ENCODE measurements around the gene ZDHHC14. TPM values are rescaled to one million over a fixed set of nuclear protein-coding genes. Genes with fewer than 3 reads are reported as not detected.

Gene ZDHHC14
- total RNA-seq, 2 experiments from 2014 or later = 10.7 to 12.1 TPM

- Mint-ChIP-seq H3K4me3 (no peak overlapping the region), H3K27me3 (ENCODE audit: low read depth) (no peaks in the 10 kb centered on the region), H3K36me3 (ENCODE audit: low read depth) (no peaks in the 10 kb centered on the region), H3K27ac (no peak overlapping the region), H3K4me1 (ENCODE audit: low read depth) (no peaks in the 10 kb centered on the region), H3K9me3 (ENCODE audit: insufficient read depth) (no peaks in the 10 kb centered on the region)
- CTCF ChIA-PET = interaction anchor here (1.1 to 3.0 kb wide), 4 partner anchors 51 to 301 kb away, joined by 3 to 13 read pairs (median 3); no protein-coding TSS in a partner anchor
- DNase-seq (no peak), ATAC-seq (no peak)
- POLR2A ChIA-PET = no interaction called here
These were observed 235.0 kb downstream of the ZDHHC14 start for GRCh38 chr6:157615951-157616350.

GRCh38 chr6:157620944-157621343 is 240.0 kb downstream of the ZDHHC14 start:
- Mint-ChIP-seq H3K4me1 (ENCODE audit: low read depth) (no peaks in the 10 kb centered on the region), H3K27me3 (ENCODE audit: low read depth) (no peaks in the 10 kb centered on the region), H3K9me3 (ENCODE audit: insufficient read depth) (peaks cover 4% of the 10 kb centered on the region), H3K4me3 (no peak overlapping the region), H3K36me3 (ENCODE audit: low read depth) (peaks cover 2% of the 10 kb centered on the region), H3K27ac (no peak overlapping the region)
- CTCF ChIA-PET = no interaction called here
- ATAC-seq (no peak), DNase-seq (no peak)
- POLR2A ChIA-PET = no interaction called here

- ChIA-PET CTCF (no interaction called here), POLR2A (no interaction called here)
- DNase-seq (no peak), ATAC-seq (no peak)
- Mint-ChIP-seq H3K4me3 (no peak overlapping the region), H3K27ac (no peak overlapping the region), H3K27me3 (ENCODE audit: low read depth) (no peaks in the 10 kb centered on the region), H3K9me3 (ENCODE audit: insufficient read depth) (peaks cover 4% of the 10 kb centered on the region), H3K36me3 (ENCODE audit: low read depth) (peaks cover 2% of the 10 kb centered on the region), H3K4me1 (ENCODE audit: low read depth) (no peaks in the 10 kb centered on the region)
These were observed 240.4 kb downstream of the ZDHHC14 start for GRCh38 chr6:157621406-157621805.

- no peak overlapping the region for H3K27ac Mint-ChIP-seq
- H3K4me1 Mint-ChIP-seq (ENCODE audit: low read depth) = no peaks in the 10 kb centered on the region
- H3K9me3 Mint-ChIP-seq (ENCODE audit: insufficient read depth) = peaks cover 4% of the 10 kb centered on the region
- peaks cover 2% of the 10 kb centered on the region for H3K36me3 Mint-ChIP-seq (ENCODE audit: low read depth)
- no peak overlapping the region for H3K4me3 Mint-ChIP-seq
- ATAC-seq (no peak), DNase-seq (no peak)
- ChIA-PET CTCF (interaction anchor here (1.1 kb wide), 1 partner anchor 325 kb away, joined by 3 read pairs; no protein-coding TSS in a partner anchor), POLR2A (no interaction called here)
- no peaks in the 10 kb centered on the region for H3K27me3 Mint-ChIP-seq (ENCODE audit: low read depth)
These were observed 241.4 kb downstream of the ZDHHC14 start for GRCh38 chr6:157622427-157622826.

GRCh38 chr6:157625111-157625510 is 244.1 kb downstream of the ZDHHC14 start:
- ChIA-PET POLR2A (no interaction called here), CTCF (no interaction called here)
- H3K36me3 Mint-ChIP-seq (ENCODE audit: low read depth) = peaks cover 2% of the 10 kb centered on the region
- no peaks in the 10 kb centered on the region for H3K27me3 Mint-ChIP-seq (ENCODE audit: low read depth)
- H3K9me3 Mint-ChIP-seq (ENCODE audit: insufficient read depth) = peaks cover 4% of the 10 kb centered on the region
- no peak overlapping the region for H3K27ac Mint-ChIP-seq
- ATAC-seq = no peak
- no peak overlapping the region for H3K4me3 Mint-ChIP-seq
- no peak for DNase-seq
- H3K4me1 Mint-ChIP-seq (ENCODE audit: low read depth) = peaks cover 8% of the 10 kb centered on the region

GRCh38 chr6:157625764-157626163 is 244.8 kb downstream of the ZDHHC14 start:
- no peak overlapping the region for H3K4me3 Mint-ChIP-seq
- DNase-seq (no peak), ATAC-seq (no peak)
- peaks cover 4% of the 10 kb centered on the region for H3K9me3 Mint-ChIP-seq (ENCODE audit: insufficient read depth)
- no peak overlapping the region for H3K27ac Mint-ChIP-seq
- ChIA-PET CTCF (interaction anchor here (0.6 kb wide), 1 partner anchor 8 kb away, joined by 3 read pairs; no protein-coding TSS in a partner anchor), POLR2A (no interaction called here)
- no peaks in the 10 kb centered on the region for H3K27me3 Mint-ChIP-seq (ENCODE audit: low read depth)
- peaks cover 2% of the 10 kb centered on the region for H3K36me3 Mint-ChIP-seq (ENCODE audit: low read depth)
- H3K4me1 Mint-ChIP-seq (ENCODE audit: low read depth) = peaks cover 8% of the 10 kb centered on the region

- peaks cover 2% of the 10 kb centered on the region for H3K36me3 Mint-ChIP-seq (ENCODE audit: low read depth)
- H3K27ac Mint-ChIP-seq = no peak overlapping the region
- no peaks in the 10 kb centered on the region for H3K27me3 Mint-ChIP-seq (ENCODE audit: low read depth)
- no peak overlapping the region for H3K4me3 Mint-ChIP-seq
- POLR2A ChIA-PET = interaction anchor here (0.6 kb wide), 1 partner anchor 304 kb away, joined by 4 read pairs; no protein-coding TSS in a partner anchor
- H3K4me1 Mint-ChIP-seq (ENCODE audit: low read depth) = peaks cover 8% of the 10 kb centered on the region
- CTCF ChIA-PET = interaction anchor here (1.1 kb wide), 1 partner anchor 310 kb away, joined by 3 read pairs; no protein-coding TSS in a partner anchor
- peaks cover 4% of the 10 kb centered on the region for H3K9me3 Mint-ChIP-seq (ENCODE audit: insufficient read depth)
- DNase-seq (no peak), ATAC-seq (no peak)
These were observed 246.4 kb downstream of the ZDHHC14 start for GRCh38 chr6:157627195-157627966.

- Mint-ChIP-seq H3K4me3 (no peak overlapping the region), H3K9me3 (ENCODE audit: insufficient read depth) (no peaks in the 10 kb centered on the region), H3K27ac (no peak overlapping the region), H3K27me3 (ENCODE audit: low read depth) (no peaks in the 10 kb centered on the region), H3K4me1 (ENCODE audit: low read depth) (peaks cover 8% of the 10 kb centered on the region), H3K36me3 (ENCODE audit: low read depth) (no peaks in the 10 kb centered on the region)
- DNase-seq (no peak), ATAC-seq (no peak)
- ChIA-PET POLR2A (no interaction called here), CTCF (no interaction called here)
These were observed 247.5 kb downstream of the ZDHHC14 start for GRCh38 chr6:157628463-157628862.

- Mint-ChIP-seq H3K9me3 (ENCODE audit: insufficient read depth) (no peaks in the 10 kb centered on the region), H3K36me3 (ENCODE audit: low read depth) (no peaks in the 10 kb centered on the region), H3K4me1 (ENCODE audit: low read depth) (peaks cover 8% of the 10 kb centered on the region), H3K27ac (no peak overlapping the region), H3K4me3 (no peak overlapping the region), H3K27me3 (ENCODE audit: low read depth) (no peaks in the 10 kb centered on the region)
- ATAC-seq (no peak), DNase-seq (no peak)
- ChIA-PET POLR2A (no interaction called here), CTCF (interaction anchor here (1.0 kb wide), 1 partner anchor 17 kb away, joined by 4 read pairs; no protein-coding TSS in a partner anchor)
These were observed 248.2 kb downstream of the ZDHHC14 start for GRCh38 chr6:157629220-157629619.

GRCh38 chr6:157630463-157631080 is 249.6 kb downstream of the ZDHHC14 start:
- H3K4me3 Mint-ChIP-seq = no peak overlapping the region
- ChIA-PET POLR2A (no interaction called here), CTCF (no interaction called here)
- no peaks in the 10 kb centered on the region for H3K36me3 Mint-ChIP-seq (ENCODE audit: low read depth)
- no peaks in the 10 kb centered on the region for H3K9me3 Mint-ChIP-seq (ENCODE audit: insufficient read depth)
- no peak for ATAC-seq
- DNase-seq = no peak
- no peak overlapping the region for H3K27ac Mint-ChIP-seq
- H3K4me1 Mint-ChIP-seq (ENCODE audit: low read depth) = peaks cover 8% of the 10 kb centered on the region
- H3K27me3 Mint-ChIP-seq (ENCODE audit: low read depth) = no peaks in the 10 kb centered on the region

- no peaks in the 10 kb centered on the region for H3K36me3 Mint-ChIP-seq (ENCODE audit: low read depth)
- H3K4me1 Mint-ChIP-seq (ENCODE audit: low read depth) = peaks cover 8% of the 10 kb centered on the region
- no peaks in the 10 kb centered on the region for H3K9me3 Mint-ChIP-seq (ENCODE audit: insufficient read depth)
- no peak overlapping the region for H3K4me3 Mint-ChIP-seq
- CTCF ChIA-PET = no interaction called here
- DNase-seq = no peak
- POLR2A ChIA-PET = no interaction called here
- H3K27ac Mint-ChIP-seq = no peak overlapping the region
- no peak for ATAC-seq
- H3K27me3 Mint-ChIP-seq (ENCODE audit: low read depth) = no peaks in the 10 kb centered on the region
These were observed 250.4 kb downstream of the ZDHHC14 start for GRCh38 chr6:157631412-157631811.

GRCh38 chr6:157631838-157632614 is 251.0 kb downstream of the ZDHHC14 start:
- Mint-ChIP-seq H3K36me3 (ENCODE audit: low read depth) (no peaks in the 10 kb centered on the region), H3K27me3 (ENCODE audit: low read depth) (no peaks in the 10 kb centered on the region)

More at GRCh38 chr6:157631838-157632614, 251.0 kb downstream of the ZDHHC14 start:
- DNase-seq (no peak), ATAC-seq (no peak)
- ChIA-PET POLR2A (no interaction called here), CTCF (no interaction called here)
- peaks cover 8% of the 10 kb centered on the region for H3K4me1 Mint-ChIP-seq (ENCODE audit: low read depth)
- H3K4me3 Mint-ChIP-seq = no peak overlapping the region
- no peaks in the 10 kb centered on the region for H3K9me3 Mint-ChIP-seq (ENCODE audit: insufficient read depth)
- H3K27ac Mint-ChIP-seq = no peak overlapping the region
